ENCODE measurements around the gene ZNF512.

The ZNF512 gene

DNA sequence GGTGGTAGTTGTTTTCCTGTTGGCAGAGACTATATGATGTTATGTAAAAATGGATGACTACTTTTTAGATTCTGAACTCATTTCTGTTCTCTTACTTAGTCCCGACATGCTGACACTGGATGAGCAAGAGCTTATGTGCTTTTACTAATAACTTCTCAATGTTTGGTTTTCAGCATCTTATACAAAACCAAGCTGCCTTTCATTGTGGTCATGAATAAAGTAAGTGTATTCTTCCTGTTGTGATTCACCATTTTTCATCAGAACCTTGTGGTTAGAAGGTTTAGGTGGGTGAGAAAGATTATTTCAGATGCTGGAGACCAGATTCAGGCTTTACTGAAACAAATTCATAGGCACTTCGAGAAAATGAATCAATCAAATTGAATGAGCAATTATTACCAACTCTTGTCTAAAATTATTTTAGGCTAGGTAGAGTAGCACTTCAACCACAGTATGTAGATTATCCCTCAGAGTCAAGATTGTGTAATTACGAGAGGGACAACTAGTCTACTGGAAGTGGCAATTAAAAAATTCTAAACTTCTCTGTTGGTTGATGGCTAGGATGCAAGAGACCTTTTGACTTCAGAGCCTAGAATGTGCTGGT is 55.3 kb downstream of the ZNF512 start:
- no peak for DNase-seq (ENCODE audit: low spot score)

GRCh38 chr2:27638709-27639108 is 55.9 kb downstream of the ZNF512 start:
- DNase-seq (ENCODE audit: low spot score) = no peak

DNA sequence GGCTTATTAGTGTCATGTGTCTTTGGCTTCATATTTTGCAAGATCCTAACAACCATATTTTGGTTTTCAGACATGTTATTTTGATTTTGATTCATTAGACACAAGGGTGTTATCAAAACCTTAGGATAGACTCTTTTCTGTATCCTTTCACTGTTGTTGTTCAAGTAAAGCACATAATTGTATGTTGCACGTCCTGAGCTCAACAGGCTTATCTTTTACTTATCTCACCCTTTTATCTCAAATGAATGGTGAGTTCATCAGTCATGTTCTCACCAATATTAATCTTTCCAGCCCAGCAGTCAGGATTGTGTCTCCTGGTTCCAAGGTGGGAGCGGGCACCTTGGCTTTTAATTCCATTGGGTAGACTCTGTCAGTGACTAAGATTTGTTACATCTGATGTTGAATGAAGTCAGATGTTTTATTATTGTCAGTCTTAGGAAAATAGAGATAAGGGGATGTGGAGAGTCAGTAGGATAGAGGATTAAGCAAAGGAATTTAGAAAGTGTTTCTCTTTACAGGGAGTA is 57.9 kb downstream of the ZNF512 start:
- DNase-seq (ENCODE audit: low spot score) = no peak

GRCh38 chr2:27645197-27645596 is 62.4 kb downstream of the ZNF512 start:
- DNase-seq (ENCODE audit: low spot score) = no peak

DNA sequence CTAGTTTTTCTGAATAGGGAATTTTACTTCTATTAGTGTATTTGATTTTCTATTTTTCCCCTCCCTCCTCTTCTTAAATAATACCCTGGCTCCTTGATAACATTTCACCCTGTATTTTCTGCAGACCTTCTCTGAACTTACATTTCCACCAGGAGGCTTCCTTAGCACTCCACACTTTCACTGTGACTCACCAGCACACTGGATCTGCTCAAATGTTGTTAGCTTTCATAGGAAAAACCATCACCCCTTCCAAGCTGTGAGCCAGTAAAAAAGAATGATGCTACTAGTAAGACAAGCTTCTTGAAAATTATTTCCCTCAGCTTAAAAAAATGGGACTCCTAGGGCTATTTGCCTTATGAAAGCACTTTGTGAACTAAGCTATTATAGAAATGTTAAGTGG is 64.4 kb downstream of the ZNF512 start:
- no peak for DNase-seq (ENCODE audit: low spot score)

DNA sequence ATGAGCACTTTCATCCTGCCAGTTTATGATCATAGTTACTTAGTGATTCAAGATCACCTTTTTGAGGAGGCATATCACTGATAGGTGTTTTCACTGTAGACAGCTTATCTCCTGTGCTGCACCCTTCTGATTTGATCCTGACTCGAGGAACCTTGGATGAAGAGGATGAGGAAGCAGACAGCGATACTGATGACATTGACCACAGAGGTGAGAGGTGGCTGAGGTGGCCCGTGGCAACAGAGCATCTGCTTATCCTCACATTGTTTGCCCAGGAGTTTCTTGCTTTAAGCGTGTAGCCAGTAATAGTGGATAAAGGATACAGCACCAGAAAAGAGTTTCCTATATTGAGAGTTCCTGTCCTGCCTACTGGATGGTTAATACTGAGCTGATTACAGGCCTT is 64.9 kb downstream of the ZNF512 start:
- DNase-seq (ENCODE audit: low spot score) = no peak

DNA sequence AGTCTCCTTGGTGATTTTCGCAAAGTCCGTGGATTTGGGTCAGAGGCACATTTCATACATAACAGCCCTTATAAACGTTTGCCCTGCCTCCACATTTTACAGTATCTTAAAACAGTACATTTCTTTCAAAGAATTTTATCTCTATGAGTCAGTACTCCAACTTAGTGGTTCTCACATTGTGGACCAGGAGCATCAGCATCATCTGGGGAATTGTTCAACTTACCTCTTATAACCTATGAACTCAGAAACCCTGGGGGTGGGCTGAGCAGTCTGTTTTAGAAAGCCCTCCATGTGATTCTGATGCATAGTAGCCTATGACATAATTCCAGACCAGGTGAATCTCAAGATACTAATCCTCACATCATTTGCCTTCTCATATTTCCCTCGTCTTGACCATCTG is 68.2 kb downstream of the ZNF512 start:
- no peak for DNase-seq (ENCODE audit: low spot score)

DNA sequence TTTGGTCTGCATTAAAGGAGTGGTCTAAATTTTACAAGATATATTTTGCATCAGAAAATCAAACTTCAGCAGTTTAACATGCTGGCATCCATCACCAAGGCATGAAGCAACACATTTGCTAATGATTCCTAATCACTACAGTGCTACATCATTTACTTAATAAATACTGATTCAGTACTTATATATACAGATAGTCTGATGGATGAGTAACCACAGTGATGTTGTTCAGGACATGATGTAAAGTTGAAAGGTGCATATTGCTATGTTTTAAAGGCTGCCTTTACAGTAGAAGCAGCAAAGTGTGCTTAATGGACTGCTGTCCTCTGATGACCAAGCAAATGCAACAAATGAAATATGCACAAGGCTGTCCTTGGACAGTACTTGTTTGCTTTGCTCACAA is 69.5 kb downstream of the ZNF512 start:
- no peak for DNase-seq (ENCODE audit: low spot score)

DNA sequence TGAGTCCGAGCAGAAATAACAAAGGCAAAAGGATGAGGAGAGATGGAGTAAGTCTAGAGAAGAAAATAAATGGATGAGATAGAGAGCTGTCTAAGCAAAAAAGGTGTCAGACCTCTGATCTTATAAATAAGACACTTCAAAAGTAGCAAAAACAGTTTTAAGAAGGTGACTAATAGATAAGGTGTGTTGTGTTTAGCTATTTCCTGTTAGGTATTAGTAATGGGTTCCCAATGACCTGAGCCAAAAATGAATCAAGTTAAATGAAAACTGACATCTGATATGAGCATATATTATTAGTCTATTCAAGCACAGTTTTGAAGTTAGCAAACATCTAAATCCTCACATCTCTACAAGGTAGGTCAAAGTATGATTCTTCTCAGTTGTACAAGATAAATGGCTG is 69.9 kb downstream of the ZNF512 start:
- no peak for DNase-seq (ENCODE audit: low spot score)

DNA sequence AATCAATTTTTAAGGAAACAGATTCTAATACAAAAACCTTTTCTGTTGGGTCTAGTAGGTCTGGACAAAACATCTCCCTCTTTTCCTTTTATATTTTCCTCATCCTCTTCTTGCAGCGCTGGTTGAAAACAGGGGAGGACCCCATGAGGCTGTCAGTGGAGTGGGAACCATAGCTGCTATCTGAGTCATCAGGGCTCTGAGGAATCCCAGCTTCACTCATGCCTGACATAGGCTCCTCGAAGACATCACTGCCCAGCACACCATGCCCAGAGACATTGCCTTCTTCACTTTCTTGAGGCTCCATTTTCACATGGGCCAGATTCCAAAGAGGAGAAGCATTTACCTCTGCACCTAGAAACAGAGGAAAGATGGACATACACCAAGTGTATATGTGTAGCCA is 70.6 kb downstream of the ZNF512 start:
- DNase-seq (ENCODE audit: low spot score) = no peak

- DNase-seq (ENCODE audit: low spot score) = peak; percentile 42
Observed at GRCh38 chr2:27655155-27655951, 72.5 kb downstream of the ZNF512 start.

DNA sequence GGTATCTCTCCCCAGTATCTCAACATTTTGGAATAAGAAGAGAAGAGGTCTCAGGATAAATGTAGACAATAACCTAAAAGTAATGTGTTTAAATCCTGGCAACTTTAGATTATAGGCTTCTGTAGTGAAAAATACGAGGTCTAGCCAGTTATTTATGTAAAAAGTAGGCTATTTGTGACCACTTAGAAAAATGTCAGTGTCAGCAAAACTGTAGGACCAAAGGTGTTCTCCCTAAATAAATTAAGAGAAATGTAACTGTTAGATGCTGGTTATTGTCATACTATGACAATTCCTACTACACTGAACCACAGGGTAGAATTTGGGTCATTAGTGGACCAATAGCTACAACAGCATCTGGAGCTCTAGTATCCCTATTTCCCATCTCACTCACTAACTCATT is 78.5 kb downstream of the ZNF512 start:
- DNase-seq (ENCODE audit: low spot score) = no peak

DNA sequence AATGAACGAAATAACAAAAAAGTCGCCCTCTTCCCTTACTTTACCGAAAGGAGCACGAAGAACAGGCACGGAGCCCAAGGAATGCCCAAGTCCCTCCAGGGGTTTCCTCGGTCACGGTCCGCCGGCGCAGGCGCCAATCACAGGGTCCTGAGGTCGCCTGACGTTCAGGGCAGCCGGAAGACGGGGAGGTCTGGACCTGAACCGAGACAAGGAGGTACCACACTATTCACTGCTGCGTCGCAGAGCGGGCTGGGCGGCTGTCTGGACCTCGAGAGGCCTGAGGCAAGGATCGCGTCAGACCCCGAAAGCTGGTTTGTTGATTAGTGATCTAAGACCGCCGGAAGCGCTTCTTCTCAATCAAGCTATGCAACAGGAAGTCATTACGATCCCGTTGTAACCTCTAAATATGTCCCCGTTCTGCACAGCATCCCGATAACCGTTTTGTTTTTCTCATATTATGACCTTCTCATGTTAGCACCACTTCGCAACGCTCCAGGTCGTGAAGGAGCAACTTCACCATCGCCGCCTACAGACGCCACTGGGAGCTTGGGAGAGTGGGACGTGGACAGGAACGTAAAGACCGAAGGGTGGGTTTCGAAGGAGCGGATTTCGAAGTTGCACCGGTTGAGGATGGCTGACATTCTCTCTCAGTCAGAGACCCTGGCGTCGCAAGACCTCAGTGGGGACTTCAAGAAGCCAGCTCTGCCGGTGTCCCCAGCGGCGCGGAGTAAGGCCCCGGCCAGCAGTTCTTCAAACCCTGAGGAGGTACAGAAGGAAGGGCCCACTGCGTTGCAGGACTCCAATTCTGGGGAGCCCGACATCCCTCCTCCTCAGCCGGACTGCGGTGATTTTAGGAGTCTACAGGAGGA is 80.7 kb downstream of the ZNF512 start, which contains the start of the genes SLC4A1AP and SUPT7L:
Gene SLC4A1AP (plus strand): TSS at position 605 of the 869 bp plus-strand sequence. CDS start 26 bp downstream, at position 631.
Gene SUPT7L (minus strand): TSS at position 330 of the 869 bp plus-strand sequence. CDS start 1,422 bp downstream, outside the sequence.
- peak; percentile 77 for DNase-seq (ENCODE audit: low spot score)

DNA sequence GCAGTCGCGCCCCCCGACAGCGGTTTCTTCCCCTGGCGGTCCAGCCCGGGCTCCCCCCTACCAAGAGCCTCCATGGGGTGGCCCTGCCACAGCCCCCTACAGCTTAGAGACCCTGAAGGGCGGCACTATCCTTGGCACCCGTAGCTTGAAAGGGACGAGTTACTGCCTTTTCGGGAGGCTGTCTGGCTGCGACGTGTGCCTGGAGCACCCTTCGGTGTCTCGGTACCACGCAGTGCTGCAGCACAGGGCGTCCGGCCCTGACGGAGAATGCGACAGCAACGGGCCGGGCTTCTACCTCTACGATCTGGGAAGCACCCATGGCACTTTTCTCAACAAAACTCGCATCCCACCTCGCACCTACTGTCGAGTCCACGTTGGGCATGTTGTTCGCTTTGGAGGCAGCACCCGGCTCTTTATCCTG is 81.3 kb downstream of the ZNF512 start:
- no peak for DNase-seq (ENCODE audit: low spot score)

- DNase-seq (ENCODE audit: low spot score) = no peak
Observed at GRCh38 chr2:27664622-27665363, 82.0 kb downstream of the ZNF512 start.

DNA sequence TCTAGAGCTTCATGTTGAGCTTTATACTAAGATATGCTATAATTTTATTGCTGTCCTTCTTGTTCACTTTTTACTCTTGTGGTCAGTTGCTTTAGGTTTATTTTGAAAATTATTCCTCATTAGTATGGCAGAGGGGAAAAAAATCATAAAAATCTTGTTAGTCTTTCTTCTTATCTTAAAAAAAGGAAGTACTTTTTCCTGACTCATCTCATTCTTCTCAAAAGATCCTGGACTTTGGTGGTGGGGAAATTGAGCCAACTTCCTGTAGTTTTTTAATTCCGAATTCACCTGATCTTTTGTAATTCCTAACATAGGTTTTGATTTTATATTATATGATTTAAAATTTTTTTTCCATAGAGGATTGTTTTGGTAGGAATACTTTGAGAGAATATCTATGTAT is 84.6 kb downstream of the ZNF512 start:
- no peak for DNase-seq (ENCODE audit: low spot score)

GRCh38 chr2:27671235-27671634 is 88.4 kb downstream of the ZNF512 start:
- no peak for DNase-seq (ENCODE audit: low spot score)
